Trophoblast cell (in vitro differentiated cells and primary cell): Measurements from ENCODE around the gene MIA2.
"Not testable (repeated sequence)": the region's sequence is repeated elsewhere in the genome, so short reads cannot be mapped to it uniquely, and the experiment has no call there.

Experiments
- DNase-seq, 2 donors: peaks; one replicate each; pipeline ENCODE4 v3.0.0-alpha.2; 2016
- H2AFZ ChIP-seq: 2 replicates; pipeline ENCODE4 v1.6.1; 2013; ENCODE audit warnings: low read length, moderate library complexity, mild to moderate bottlenecking; ENCODE audit not compliant: insufficient read depth, poor library complexity
- H2AK5ac ChIP-seq: 2 replicates; pipeline ENCODE4 v1.6.1; 2013; ENCODE audit warnings: mild to moderate bottlenecking, low read length
- H2BK120ac ChIP-seq: 2 replicates; pipeline ENCODE4 v1.6.1; 2013; ENCODE audit warnings: low read length, mild to moderate bottlenecking, moderate library complexity; ENCODE audit not compliant: insufficient read depth, poor library complexity
- H2BK12ac ChIP-seq: 2 replicates; pipeline ENCODE4 v1.6.1; 2013; ENCODE audit warnings: mild to moderate bottlenecking, low read length, moderate library complexity
- H2BK5ac ChIP-seq: 2 replicates; pipeline ENCODE4 v1.6.1; 2013; ENCODE audit warnings: low read length, low read depth, moderate library complexity, mild to moderate bottlenecking; ENCODE audit not compliant: poor library complexity
- H3K14ac ChIP-seq: 2 replicates; pipeline ENCODE4 v1.6.1; 2013; ENCODE audit warnings: mild to moderate bottlenecking, low read length
- H3K18ac ChIP-seq: 2 replicates; pipeline ENCODE4 v1.6.1; 2013; ENCODE audit warnings: mild to moderate bottlenecking, low read length
- H3K23ac ChIP-seq: 2 replicates; pipeline ENCODE4 v1.6.1; 2013; ENCODE audit warnings: low read length
- H3K27ac ChIP-seq: 2 replicates; pipeline ENCODE4 v1.5.1; 2013; ENCODE audit warnings: low read depth, mild to moderate bottlenecking, inconsistent platforms, low read length, moderate library complexity
- H3K27me3 ChIP-seq: 2 replicates; pipeline ENCODE4 v1.6.1; 2013; ENCODE audit warnings: inconsistent platforms, mild to moderate bottlenecking, low read length, moderate library complexity; ENCODE audit not compliant: insufficient read depth
- H3K36me3 ChIP-seq, 2 experiments: 1 replicate in 1 of 2; 2 replicates in 1 of 2; pipeline ENCODE4 v1.6.1; 2013; ENCODE audit warnings: low read length in 2 of 2, mild to moderate bottlenecking in 2 of 2, moderate library complexity in 1 of 2; ENCODE audit not compliant: insufficient read depth in 2 of 2, control insufficient read depth in 1 of 2
- H3K4ac ChIP-seq: 2 replicates; pipeline ENCODE4 v1.6.1; 2013; ENCODE audit warnings: low read depth, mild to moderate bottlenecking, low read length, moderate library complexity
- H3K4me1 ChIP-seq, 2 experiments: 1 replicate in 1 of 2; 2 replicates in 1 of 2; pipeline ENCODE4 v1.6.1; 2013; ENCODE audit warnings: low read length in 2 of 2, mild to moderate bottlenecking in 2 of 2, moderate library complexity in 1 of 2; ENCODE audit not compliant: insufficient read depth in 2 of 2, control insufficient read depth in 1 of 2
- H3K4me2 ChIP-seq: 2 replicates; pipeline ENCODE4 v1.6.1; 2013; ENCODE audit warnings: inconsistent platforms, mild to moderate bottlenecking, low read length, moderate library complexity
- H3K4me3 ChIP-seq: 2 replicates; pipeline ENCODE4 v1.5.1; 2013; ENCODE audit warnings: mild to moderate bottlenecking, low read depth, low read length, inconsistent platforms
- H3K79me1 ChIP-seq: one replicate; pipeline ENCODE4 v1.6.1; 2013; ENCODE audit warnings: low read length
- H3K79me2 ChIP-seq: 2 replicates; pipeline ENCODE4 v1.6.1; 2013; ENCODE audit warnings: low read length, mild to moderate bottlenecking; ENCODE audit not compliant: control insufficient read depth, insufficient read depth, poor library complexity
- H3K9ac ChIP-seq: 2 replicates; pipeline ENCODE4 v1.6.1; 2013; ENCODE audit warnings: mild to moderate bottlenecking, low read length
- H3K9me3 ChIP-seq: 2 replicates; pipeline ENCODE4 v1.6.1; 2013; ENCODE audit warnings: low read depth, mild to moderate bottlenecking, control low read depth, inconsistent platforms, low read length; ENCODE audit not compliant: insufficient read depth
- H4K12ac ChIP-seq: 2 replicates; pipeline ENCODE4 v1.6.1; 2013; ENCODE audit warnings: low read depth, mild to moderate bottlenecking, low read length, moderate library complexity
- H4K8ac ChIP-seq: 2 replicates; pipeline ENCODE4 v1.6.1; 2013; ENCODE audit warnings: low read depth, mild to moderate bottlenecking, low read length, moderate library complexity
- H4K91ac ChIP-seq: one replicate; pipeline ENCODE4 v1.6.1; 2013; ENCODE audit warnings: low read depth, mild to moderate bottlenecking, low read length, moderate library complexity
- WGBS: extraction: QIAGEN DNeasy Blood & Tissue Kit; methylation state at CpG from one replicate; pipeline ENCODE4 v1.1.7; 2013; ENCODE audit warnings: missing lambda C conversion rate; ENCODE audit not compliant: insufficient read length, insufficient coverage; ENCODE audit errors: extremely low coverage; 5-methylcytosine and 5-hydroxymethylcytosine counted together

MIA2 gene

DNA sequence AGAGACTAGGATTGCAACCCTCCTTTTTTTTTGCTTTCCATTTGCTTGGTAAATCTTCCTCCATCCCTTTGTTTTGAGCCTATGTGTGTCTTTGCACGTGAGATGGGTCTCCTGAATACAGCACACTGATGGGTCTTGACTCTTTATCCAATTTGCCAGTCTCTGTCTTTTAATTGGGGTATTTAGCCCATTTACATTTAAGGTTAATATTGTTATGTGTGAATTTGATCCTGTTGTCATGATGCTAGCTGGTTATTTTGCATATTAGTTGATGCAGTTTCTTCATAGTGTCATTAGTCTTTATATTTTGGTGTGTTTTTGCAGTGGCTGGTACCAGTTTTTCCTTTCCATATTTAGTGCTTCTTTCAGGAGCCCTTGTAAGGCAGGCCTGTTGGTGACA is 23.7 kb downstream of the MIA2 start:
- not testable (repeated sequence) for H3K79me2 ChIP-seq, H4K12ac ChIP-seq, H3K36me3 ChIP-seq, H3K9me3 ChIP-seq, H2AK5ac ChIP-seq, H3K4me2 ChIP-seq, H3K14ac ChIP-seq, H3K23ac ChIP-seq, H3K9ac ChIP-seq, H2BK5ac ChIP-seq, H3K18ac ChIP-seq, H3K4ac ChIP-seq, H2BK12ac ChIP-seq, H3K79me1 ChIP-seq, DNase-seq, H4K8ac ChIP-seq, H3K4me1 ChIP-seq, H2BK120ac ChIP-seq, H4K91ac ChIP-seq, H3K27ac ChIP-seq, H2AFZ ChIP-seq, H3K4me3 ChIP-seq, H3K27me3 ChIP-seq
- no CpG with 5 or more reads among the region's 1 CpG for WGBS

DNA sequence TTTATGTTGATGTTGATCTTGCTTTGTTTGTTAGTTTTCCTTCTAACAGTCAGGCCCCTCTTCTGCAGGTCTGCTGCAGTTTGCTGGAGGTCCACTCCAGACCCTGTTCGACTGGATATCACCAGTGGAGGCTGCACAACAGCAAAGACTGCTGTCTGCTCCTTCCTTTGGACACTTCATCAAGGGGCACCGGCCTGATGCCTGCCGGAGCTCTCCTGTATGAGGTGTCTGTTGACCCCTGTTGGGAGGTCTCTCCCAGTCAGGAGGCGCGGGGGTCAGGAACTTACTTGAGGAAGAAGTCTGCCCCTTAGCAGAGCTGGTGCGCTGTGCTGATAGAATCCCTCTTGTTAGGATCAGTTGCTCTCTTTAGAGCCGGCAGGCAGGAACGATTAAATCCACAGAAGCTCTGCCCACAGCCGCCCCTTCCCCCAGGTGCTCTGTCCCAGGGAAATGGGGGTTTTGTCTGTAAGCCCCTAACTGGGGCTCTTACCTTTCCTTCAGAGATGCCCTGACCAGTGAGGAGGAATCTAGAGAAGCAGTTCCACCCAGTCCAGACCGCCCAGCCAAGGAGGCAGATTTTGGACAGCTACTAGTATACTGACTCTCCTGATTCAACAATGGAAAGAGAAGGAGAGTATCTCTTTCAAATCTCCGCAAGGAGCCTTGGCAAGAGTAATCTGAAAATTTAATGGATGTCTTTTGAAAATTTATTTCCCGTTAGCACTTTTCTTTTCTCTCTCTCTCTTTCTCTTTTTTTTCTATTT is 25.2 kb downstream of the MIA2 start:
- H3K18ac ChIP-seq: no peak overlapping the region
- H3K27me3 ChIP-seq: no peaks in the 10 kb centered on the region
- no peaks in the 10 kb centered on the region for H3K79me1 ChIP-seq
- H3K9me3 ChIP-seq: no peaks in the 10 kb centered on the region
- H3K27ac ChIP-seq: no peak overlapping the region
- no peak overlapping the region for H2BK120ac ChIP-seq
- peaks cover 0 to 2% of the 10 kb centered on the region in 2 experiments for H3K4me1 ChIP-seq
- no peak overlapping the region for H3K14ac ChIP-seq
- H3K4ac ChIP-seq: no peak overlapping the region
- no peak overlapping the region for H2AK5ac ChIP-seq
- H2AFZ ChIP-seq: no peak overlapping the region
- no peak overlapping the region for H3K4me2 ChIP-seq
- H3K4me3 ChIP-seq: no peak overlapping the region
- no peak overlapping the region for H2BK5ac ChIP-seq
- H3K23ac ChIP-seq: no peak overlapping the region
- no peak overlapping the region for H4K91ac ChIP-seq
- no peak overlapping the region for H4K8ac ChIP-seq
- H4K12ac ChIP-seq: no peak overlapping the region
- H2BK12ac ChIP-seq: no peak overlapping the region
- no peaks in the 10 kb centered on the region for H3K36me3 ChIP-seq
- no peak overlapping the region for H3K9ac ChIP-seq
- no peaks in the 10 kb centered on the region for H3K79me2 ChIP-seq
- DNase-seq: no peak
- WGBS: no CpG with 5 or more reads among the region's 12 CpGs

DNA sequence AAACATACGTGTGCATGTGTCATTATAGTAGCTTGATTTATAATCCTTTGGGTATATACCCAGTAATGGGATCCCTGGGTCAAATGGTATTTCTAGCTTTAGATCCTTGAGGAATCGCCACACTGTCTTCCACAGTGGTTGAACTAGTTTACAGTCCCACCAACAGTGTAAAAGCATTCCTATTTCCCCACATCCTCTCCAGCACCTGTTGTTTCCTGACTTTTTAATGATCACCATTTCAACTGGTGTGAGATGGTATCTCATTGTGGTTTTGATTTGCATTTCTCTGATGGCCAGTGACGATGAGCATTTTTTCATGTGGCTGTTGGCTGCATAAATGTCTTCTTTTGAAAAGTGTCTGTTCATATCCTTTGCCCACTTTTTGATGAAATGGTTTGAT is 26.4 kb downstream of the MIA2 start:
- H3K4me1 ChIP-seq, H3K4me3 ChIP-seq, H4K12ac ChIP-seq, H3K4ac ChIP-seq, H2BK120ac ChIP-seq, H4K8ac ChIP-seq, H3K27me3 ChIP-seq, H2BK12ac ChIP-seq, H3K36me3 ChIP-seq, H2AK5ac ChIP-seq, H3K79me2 ChIP-seq, H3K9ac ChIP-seq, DNase-seq, H3K79me1 ChIP-seq, H3K23ac ChIP-seq, H2AFZ ChIP-seq, H3K14ac ChIP-seq, H4K91ac ChIP-seq, H2BK5ac ChIP-seq, H3K18ac ChIP-seq, H3K27ac ChIP-seq, H3K4me2 ChIP-seq, H3K9me3 ChIP-seq: not testable (repeated sequence)
- no CpG with 5 or more reads among the region's 3 CpGs for WGBS

DNA sequence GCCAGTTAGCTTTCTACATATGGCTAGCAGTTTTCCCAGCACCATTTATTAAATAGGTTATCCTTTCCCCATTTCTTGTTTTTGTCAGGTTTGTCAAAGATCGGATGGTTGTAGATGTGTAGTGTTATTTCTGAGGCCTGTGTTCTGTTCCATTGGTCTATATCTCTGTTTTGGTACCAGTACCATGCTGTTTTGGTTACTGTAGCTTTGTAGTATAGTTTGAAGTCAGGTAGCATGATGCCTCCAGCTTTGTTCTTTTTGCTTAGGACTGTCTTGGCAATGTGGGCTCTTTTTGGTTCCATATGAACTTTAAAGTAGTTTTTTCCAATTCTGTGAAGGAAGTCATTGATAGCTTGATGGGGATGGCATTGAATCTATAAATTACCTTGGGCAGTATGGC is 28.5 kb downstream of the MIA2 start:
- H3K4ac ChIP-seq, H3K27me3 ChIP-seq, H3K4me3 ChIP-seq, H3K27ac ChIP-seq, H3K36me3 ChIP-seq, DNase-seq, H3K79me2 ChIP-seq, H4K91ac ChIP-seq, H4K12ac ChIP-seq, H3K18ac ChIP-seq, H4K8ac ChIP-seq, H3K9ac ChIP-seq, H3K9me3 ChIP-seq, H2BK5ac ChIP-seq, H3K4me2 ChIP-seq, H2BK12ac ChIP-seq, H2AFZ ChIP-seq, H2BK120ac ChIP-seq, H3K4me1 ChIP-seq, H3K14ac ChIP-seq, H2AK5ac ChIP-seq, H3K23ac ChIP-seq: not testable (repeated sequence)
- no CpG with 5 or more reads among the region's 1 CpG for WGBS
- H3K79me1 ChIP-seq: peaks cover 11% of the 10 kb centered on the region
